Stimulated activated CD8-positive, alpha-beta memory T cell treated with anti-CD3 and anti-CD28 coated beads, Interleukin-12 subunit alpha, Interleukin-12 subunit beta, amount 100 ng/mL, for 4 hours (primary cell): ENCODE data around the gene MMP24.
"Not testable (repeated sequence)": the region's sequence is repeated elsewhere in the genome, so short reads cannot be mapped to it uniquely, and the experiment has no call there.

Experiments used
- DNase-seq: peaks from one replicate; pipeline ENCODE4 v3.0.0-alpha.2; 2020; ENCODE audit warnings: low read depth

The MMP24 gene

GRCh38 chr20:35311409-35311808, 84.9 kb downstream of the MMP24 start:
- DNase-seq, result no peak

- no peak for DNase-seq
These were observed 85.3 kb downstream of the MMP24 start for GRCh38 chr20:35311822-35312221.

- DNase-seq, result no peak
These were observed 85.8 kb downstream of the MMP24 start for GRCh38 chr20:35312318-35312717.

GRCh38 chr20:35314816-35315631, 88.5 kb downstream of the MMP24 start:
- DNase-seq, result no peak

- DNase-seq, result not testable (repeated sequence)
These were observed 89.1 kb downstream of the MMP24 start for GRCh38 chr20:35315632-35316020.

GRCh38 chr20:35316086-35316485, 89.6 kb downstream of the MMP24 start:
- no peak for DNase-seq

- no peak for DNase-seq
These were observed 91.1 kb downstream of the MMP24 start for GRCh38 chr20:35317416-35318210.

GRCh38 chr20:35318502-35319157, 92.1 kb downstream of the MMP24 start:
- DNase-seq, result no peak

GRCh38 chr20:35319192-35319870, 92.8 kb downstream of the MMP24 start:
- no peak for DNase-seq

GRCh38 chr20:35319871-35320197, 93.3 kb downstream of the MMP24 start:
- no peak for DNase-seq

- DNase-seq, result no peak
These were observed 94.1 kb downstream of the MMP24 start for GRCh38 chr20:35320396-35321126.

GRCh38 chr20:35325401-35325800, 98.9 kb downstream of the MMP24 start:
- DNase-seq, result no peak

- DNase-seq, result no peak
These were observed 99.7 kb downstream of the MMP24 start for GRCh38 chr20:35326021-35326739.
